ENCODE data around the gene PTRH1.

The PTRH1 gene

DNA sequence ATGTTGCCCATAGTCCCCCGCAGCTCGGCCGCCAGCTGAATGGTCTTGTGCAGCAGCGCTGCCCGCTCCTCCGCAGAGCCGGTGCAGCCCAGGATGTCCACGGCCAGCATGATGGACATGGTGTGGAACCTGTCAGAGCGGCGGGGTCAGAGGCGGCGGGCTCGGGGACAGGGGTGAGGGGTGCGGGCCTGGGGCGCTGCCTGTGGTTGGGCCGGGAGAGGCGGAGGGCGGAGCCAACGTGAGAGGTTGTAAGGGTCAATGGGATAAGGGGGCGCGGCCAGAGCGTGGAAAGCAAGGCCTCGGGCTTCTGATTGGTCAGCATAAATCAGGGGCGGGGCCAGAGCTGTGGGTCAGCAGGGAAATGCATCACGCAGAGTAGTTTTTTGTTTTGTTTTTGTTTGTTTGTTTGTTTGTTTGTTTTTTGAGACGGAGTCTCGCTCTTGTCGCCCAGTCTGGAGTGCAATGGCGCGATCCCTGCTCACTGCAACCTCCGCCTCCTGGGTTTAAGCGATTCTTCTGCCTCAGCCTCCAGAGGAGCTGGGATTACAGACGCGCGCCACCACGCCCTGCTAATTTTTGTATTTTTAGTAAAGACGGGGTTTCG lies 26.5 kb upstream of the PTRH1 start:
- TF ChIP-seq, protein P1, sequence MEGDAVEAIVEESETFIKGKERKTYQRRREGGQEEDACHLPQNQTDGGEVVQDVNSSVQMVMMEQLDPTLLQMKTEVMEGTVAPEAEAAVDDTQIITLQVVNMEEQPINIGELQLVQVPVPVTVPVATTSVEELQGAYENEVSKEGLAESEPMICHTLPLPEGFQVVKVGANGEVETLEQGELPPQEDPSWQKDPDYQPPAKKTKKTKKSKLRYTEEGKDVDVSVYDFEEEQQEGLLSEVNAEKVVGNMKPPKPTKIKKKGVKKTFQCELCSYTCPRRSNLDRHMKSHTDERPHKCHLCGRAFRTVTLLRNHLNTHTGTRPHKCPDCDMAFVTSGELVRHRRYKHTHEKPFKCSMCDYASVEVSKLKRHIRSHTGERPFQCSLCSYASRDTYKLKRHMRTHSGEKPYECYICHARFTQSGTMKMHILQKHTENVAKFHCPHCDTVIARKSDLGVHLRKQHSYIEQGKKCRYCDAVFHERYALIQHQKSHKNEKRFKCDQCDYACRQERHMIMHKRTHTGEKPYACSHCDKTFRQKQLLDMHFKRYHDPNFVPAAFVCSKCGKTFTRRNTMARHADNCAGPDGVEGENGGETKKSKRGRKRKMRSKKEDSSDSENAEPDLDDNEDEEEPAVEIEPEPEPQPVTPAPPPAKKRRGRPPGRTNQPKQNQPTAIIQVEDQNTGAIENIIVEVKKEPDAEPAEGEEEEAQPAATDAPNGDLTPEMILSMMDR (IDR thresholded peaks at IDR 0.05; ENCODE audit: low read depth, low read length, missing control alignments), result no peak
- no peak for DNase-seq (ENCODE audit: low read depth)
- in situ Hi-C loops (cut with HindIII; ENCODE audit: low sequenced_read_pairs), result no loop called here
- peak overlapping the region; percentile 22 for H3K4me3 ChIP-seq (ENCODE audit: low read depth, low read length)

DNA sequence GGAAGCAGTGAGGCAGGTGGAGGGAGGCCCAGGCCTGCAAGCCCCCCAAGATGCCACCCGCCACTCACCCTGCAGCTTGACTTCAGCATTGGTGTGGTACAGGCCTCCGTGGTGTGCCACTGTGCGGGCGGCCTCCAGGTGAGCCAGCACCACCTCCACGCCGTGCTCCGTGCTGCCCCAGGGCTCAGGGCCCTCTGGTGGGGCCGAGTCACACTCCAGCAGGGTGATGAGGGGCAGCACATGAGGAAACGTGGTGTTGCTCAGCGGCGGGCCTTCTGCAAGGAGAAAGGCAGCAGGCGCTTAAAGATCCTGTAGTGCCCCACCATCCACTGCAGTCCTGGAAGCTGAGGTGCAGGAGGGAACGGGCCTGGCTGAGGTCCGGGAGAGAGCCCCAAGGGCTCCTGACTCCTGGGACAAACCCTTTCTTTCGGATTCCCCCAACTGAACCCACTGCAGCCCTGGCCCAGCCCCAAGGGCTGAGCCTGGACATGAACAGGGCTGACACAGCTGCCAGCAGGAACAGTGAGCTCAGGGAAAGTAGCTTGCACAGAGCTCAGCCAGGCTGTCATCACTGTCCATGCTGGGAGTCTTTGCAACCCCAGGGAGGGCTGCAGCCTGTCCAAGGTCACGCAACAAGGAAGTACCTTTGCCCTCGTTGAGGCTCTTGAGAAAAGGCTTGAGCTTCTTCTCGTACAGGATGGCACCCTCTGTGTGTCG lies 24.3 kb upstream of the PTRH1 start:
- no peak for DNase-seq (ENCODE audit: low read depth)

DNA sequence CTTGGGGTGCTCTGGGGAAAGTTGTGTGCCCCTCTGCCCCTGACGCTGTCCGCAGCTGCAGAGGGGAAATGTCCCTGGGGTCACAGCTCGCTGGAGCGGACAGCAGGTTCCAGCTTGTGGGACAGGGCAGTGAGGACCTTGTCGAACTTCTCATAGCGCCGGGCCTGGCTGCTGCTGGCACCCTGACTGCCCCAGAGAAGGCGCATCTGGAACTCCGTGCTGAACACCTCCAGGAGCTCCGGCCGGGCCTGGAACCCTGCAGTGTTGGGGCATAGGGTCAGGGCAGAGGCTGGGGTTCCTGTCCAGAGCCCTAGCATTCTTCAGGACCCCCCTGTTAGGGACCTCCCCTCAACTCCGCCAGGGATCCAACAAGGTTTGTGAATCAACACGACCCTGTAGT lies 23.2 kb upstream of the PTRH1 start:
- in situ Hi-C loops (cut with HindIII; ENCODE audit: low sequenced_read_pairs), result no loop called here
- TF ChIP-seq, protein P1 (IDR thresholded peaks at IDR 0.05; ENCODE audit: low read depth, low read length, missing control alignments), result no peak
- no peak for DNase-seq (ENCODE audit: low read depth)
- no peak overlapping the region for H3K4me3 ChIP-seq (ENCODE audit: low read depth, low read length)

More for the DNA sequence above, 24.3 kb upstream of the PTRH1 start:
- no peak overlapping the region for H3K4me3 ChIP-seq (ENCODE audit: low read depth, low read length)
- in situ Hi-C loops (cut with HindIII; ENCODE audit: low sequenced_read_pairs), result no loop called here
- TF ChIP-seq, protein P1 (IDR thresholded peaks at IDR 0.05; ENCODE audit: low read depth, low read length, missing control alignments), result no peak

DNA sequence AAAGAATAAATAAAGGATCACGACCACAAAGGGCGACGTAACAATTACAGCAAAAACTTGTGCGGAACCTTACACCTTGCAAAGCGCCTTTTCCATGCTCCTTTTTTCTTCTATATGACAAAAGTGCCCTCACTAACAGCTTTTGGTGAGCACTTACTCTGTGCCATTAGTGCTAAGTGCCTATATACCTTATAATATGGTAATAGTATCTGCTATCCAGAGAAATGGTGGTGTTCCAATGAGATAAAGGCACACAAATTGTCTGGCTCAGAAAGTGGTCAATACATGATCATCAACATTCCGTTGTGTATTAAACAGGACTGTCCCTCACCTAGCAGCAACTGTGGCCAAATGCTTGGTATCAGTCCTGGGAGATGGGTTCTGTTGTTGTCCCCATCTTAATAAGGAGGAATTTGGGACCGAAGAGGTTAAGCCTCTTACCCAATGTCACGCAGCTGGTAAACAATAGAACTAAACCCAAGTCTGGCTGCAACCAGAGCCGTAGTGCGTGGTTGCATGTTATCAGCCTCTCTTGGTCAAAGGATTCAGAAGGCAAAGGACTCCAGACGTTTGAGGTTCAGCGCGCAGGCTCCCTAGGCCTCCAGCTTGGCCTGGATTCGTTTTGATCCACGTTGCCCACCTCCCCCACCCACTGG lies 20.2 kb upstream of the PTRH1 start:
- TF ChIP-seq, protein P1 (IDR thresholded peaks at IDR 0.05; ENCODE audit: low read depth, low read length, missing control alignments), result no peak
- DNase-seq (ENCODE audit: low read depth), result no peak
- no peak overlapping the region for H3K4me3 ChIP-seq (ENCODE audit: low read depth, low read length)
- in situ Hi-C loops (cut with HindIII; ENCODE audit: low sequenced_read_pairs), result no loop called here

DNA sequence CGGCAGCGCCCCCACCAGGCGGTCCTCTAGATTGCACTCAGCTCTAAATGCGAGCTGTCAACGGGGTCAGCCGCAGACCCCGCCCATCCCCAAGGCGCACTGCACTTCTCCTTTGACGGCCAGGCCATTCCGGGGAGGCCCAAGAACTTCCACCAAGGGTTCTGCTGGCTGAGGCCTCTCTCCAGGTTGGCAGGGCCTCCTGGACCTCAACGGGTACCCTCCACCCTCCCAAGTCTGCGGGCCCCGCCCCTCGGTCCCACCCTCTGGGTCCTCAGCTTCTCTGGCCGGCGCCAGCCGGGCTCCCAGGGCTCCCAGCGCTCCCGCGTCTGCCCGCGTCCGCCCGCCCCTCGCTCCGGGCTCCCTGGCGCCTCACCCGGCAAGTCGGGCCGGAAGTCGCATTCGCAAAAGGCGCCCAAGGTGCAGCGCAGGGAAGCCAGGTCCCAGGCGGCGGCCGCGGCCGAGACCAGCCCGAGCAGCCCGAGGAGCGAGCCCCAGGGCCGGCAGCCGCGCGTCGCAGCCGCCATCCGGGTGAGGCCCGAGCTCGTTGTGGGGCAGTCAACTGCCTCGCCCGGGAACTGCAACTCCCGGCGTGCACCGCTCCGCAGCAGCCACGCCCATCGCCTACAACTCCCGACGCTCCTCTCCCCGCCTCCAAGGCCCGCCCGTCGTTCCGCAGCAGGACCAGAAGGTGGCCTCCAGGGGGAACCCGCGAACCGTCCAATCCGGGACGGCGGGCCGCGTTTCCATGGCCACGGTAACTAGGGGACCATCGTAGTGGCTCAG lies 19.5 kb upstream of the PTRH1 start, which contains the start of gene TOR2A:
TSS of gene TOR2A (minus strand) at position 548 of the 783 bp plus-strand sequence. CDS start at position 524, 24 bp downstream.
- peak; percentile 91 for DNase-seq (ENCODE audit: low read depth)
- in situ Hi-C loops (cut with HindIII; ENCODE audit: low sequenced_read_pairs), result no loop called here
- TF ChIP-seq, protein P1 (IDR thresholded peaks at IDR 0.05; ENCODE audit: low read depth, low read length, missing control alignments), result peak; percentile 90
- H3K4me3 ChIP-seq (ENCODE audit: low read depth, low read length), result peak within 1 kb of the TSS; percentile 64

DNA sequence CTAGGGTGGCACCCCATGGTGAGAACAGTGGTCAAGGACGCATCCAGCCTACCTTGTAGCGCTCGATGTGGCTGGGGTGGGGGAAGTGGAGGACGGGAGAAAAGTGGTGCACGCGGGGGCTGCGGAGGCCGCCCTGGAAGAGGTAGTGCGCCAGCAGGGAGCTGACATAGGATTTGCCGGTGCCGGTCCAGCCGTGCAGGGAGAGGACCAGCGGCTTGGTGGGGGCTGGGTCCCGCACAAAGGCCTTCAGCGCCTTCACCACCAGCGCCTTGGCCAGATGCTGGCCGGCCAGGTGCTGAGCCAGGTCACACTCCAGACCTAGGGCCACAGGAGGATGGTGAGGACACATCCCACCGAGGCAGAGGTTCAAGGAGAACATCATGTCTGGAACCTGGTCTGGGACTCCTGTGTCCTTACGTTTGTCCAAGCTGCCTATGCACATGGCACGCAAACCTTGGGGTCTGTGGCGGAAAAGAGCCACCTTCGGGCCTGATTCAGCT lies 18.8 kb upstream of the PTRH1 start:
- in situ Hi-C loops (cut with HindIII; ENCODE audit: low sequenced_read_pairs), result no loop called here
- peak overlapping the region; percentile 64 for H3K4me3 ChIP-seq (ENCODE audit: low read depth, low read length)
- DNase-seq (ENCODE audit: low read depth), result no peak
- TF ChIP-seq, protein P1 (IDR thresholded peaks at IDR 0.05; ENCODE audit: low read depth, low read length, missing control alignments), result no peak

Data from astrocyte of the cerebellum (primary cell).